ENCODE data around the gene NOD1.

- TF ChIP-seq, protein P1, sequence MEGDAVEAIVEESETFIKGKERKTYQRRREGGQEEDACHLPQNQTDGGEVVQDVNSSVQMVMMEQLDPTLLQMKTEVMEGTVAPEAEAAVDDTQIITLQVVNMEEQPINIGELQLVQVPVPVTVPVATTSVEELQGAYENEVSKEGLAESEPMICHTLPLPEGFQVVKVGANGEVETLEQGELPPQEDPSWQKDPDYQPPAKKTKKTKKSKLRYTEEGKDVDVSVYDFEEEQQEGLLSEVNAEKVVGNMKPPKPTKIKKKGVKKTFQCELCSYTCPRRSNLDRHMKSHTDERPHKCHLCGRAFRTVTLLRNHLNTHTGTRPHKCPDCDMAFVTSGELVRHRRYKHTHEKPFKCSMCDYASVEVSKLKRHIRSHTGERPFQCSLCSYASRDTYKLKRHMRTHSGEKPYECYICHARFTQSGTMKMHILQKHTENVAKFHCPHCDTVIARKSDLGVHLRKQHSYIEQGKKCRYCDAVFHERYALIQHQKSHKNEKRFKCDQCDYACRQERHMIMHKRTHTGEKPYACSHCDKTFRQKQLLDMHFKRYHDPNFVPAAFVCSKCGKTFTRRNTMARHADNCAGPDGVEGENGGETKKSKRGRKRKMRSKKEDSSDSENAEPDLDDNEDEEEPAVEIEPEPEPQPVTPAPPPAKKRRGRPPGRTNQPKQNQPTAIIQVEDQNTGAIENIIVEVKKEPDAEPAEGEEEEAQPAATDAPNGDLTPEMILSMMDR (IDR thresholded peaks at IDR 0.05): no peak; the same call in 1 of the 2 replicates
- TF ChIP-seq POLR2AphosphoS5 (IDR thresholded peaks at IDR 0.05; ENCODE audit: low read depth, low read length): no peak
Measured at GRCh38 chr7:30469303-30469702, 9.3 kb downstream of the NOD1 start.
